ENCODE results near the gene LRMDA.

DNA sequence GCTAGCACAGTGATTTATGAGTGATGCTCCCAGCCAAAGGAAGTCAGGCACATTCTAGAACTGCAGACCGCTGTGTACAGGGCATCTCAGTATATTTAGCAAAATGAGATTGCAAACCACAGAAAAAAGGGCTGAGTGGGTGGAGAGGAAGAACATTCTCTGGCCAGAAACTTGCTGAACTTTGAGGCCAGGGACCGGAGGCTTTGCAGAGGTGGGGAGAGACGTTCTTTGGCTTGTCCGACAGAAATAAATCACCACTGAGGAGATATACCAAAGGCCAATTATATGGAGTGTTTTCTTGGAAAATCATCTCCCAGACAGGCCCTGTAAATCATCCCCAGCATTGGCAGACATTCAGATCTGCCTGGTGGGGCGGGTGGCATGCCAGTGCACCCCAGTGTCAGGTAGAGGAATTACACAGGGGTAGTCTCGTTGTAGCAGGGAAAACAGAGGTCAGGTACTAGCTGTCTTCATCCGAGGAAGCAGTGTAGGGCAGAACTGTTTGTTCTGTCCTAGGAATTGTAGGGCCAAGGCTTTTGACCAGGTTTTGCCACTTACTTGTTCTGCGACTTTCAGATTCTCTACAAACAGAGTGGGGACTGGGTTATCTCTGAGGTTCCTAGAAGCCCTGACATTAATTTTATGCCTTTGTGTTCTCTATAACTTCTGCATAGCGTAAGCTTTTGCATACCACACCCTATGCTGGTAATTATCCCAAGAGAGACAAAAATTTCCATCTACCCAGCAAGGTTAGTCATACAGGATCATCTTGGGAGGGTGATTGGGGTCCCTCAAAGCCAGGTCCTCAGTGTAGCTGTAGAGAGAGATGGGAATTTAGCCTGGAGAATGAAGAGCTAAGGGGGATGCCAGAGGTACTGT, 655.6 kb downstream of the LRMDA start:
- TF ChIP-seq, protein P1, sequence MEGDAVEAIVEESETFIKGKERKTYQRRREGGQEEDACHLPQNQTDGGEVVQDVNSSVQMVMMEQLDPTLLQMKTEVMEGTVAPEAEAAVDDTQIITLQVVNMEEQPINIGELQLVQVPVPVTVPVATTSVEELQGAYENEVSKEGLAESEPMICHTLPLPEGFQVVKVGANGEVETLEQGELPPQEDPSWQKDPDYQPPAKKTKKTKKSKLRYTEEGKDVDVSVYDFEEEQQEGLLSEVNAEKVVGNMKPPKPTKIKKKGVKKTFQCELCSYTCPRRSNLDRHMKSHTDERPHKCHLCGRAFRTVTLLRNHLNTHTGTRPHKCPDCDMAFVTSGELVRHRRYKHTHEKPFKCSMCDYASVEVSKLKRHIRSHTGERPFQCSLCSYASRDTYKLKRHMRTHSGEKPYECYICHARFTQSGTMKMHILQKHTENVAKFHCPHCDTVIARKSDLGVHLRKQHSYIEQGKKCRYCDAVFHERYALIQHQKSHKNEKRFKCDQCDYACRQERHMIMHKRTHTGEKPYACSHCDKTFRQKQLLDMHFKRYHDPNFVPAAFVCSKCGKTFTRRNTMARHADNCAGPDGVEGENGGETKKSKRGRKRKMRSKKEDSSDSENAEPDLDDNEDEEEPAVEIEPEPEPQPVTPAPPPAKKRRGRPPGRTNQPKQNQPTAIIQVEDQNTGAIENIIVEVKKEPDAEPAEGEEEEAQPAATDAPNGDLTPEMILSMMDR (IDR thresholded peaks at IDR 0.05): no peak
- TF ChIP-seq EZH2 (IDR thresholded peaks at IDR 0.05; ENCODE audit: borderline replicate concordance, insufficient read depth, low read depth, low read length, poor library complexity, severe bottlenecking): no peak
